Measurements from ENCODE around the gene PHLDA1.
"Not testable (repeated sequence)": the region's sequence is repeated elsewhere in the genome, so short reads cannot be mapped to it uniquely, and the experiment has no call there.

GRCh38 chr12:75983851-75984250 is 47.7 kb downstream of the PHLDA1 start:
- not testable (repeated sequence) for TF ChIP-seq CTCF (IDR thresholded peaks at IDR 0.05); ZFX (IDR thresholded peaks at IDR 0.05; ENCODE audit: borderline replicate concordance)
